Measurements from ENCODE around the gene DOK4.

Gene DOK4

GRCh38 chr16:57470711-57471110 is 15.6 kb downstream of the DOK4 start:
- Histone ChIP-seq H3K4me3 (ENCODE audit: insufficient read length, low read depth) (no peak overlapping the region), H3K9ac (ENCODE audit: insufficient read length, low read depth) (no peak overlapping the region), H3K36me3 (ENCODE audit: insufficient read depth, insufficient read length, low read length) (peaks cover 90% of the 10 kb centered on the region), H3K9me3 (ENCODE audit: insufficient read depth, low read length) (no peaks in the 10 kb centered on the region), H3K4me1 (ENCODE audit: insufficient read depth, insufficient read length) (peaks cover 33% of the 10 kb centered on the region), H3K27me3 (ENCODE audit: insufficient read depth, insufficient read length) (no peaks in the 10 kb centered on the region)
- TF ChIP-seq ZNF274 (IDR thresholded peaks at IDR 0.05; ENCODE audit: low read depth, low read length): no peak
- TF ChIP-seq YY1 (IDR thresholded peaks at IDR 0.05; ENCODE audit: insufficient read depth, insufficient read length): no peak
- no peak for TF ChIP-seq SUZ12 (IDR thresholded peaks at IDR 0.05; ENCODE audit: extremely low read depth, insufficient read depth, insufficient read length)
- DNase-seq (ENCODE audit: low read depth, low spot score): no peak

- TF ChIP-seq SUZ12 (IDR thresholded peaks at IDR 0.05; ENCODE audit: extremely low read depth, insufficient read depth, insufficient read length) (no peak), YY1 (IDR thresholded peaks at IDR 0.05; ENCODE audit: insufficient read depth, insufficient read length) (no peak), ZNF274 (IDR thresholded peaks at IDR 0.05; ENCODE audit: low read depth, low read length) (no peak)
- H3K27me3 ChIP-seq (ENCODE audit: insufficient read depth, insufficient read length): no peaks in the 10 kb centered on the region
- H3K4me3 ChIP-seq (ENCODE audit: insufficient read length, low read depth): no peak overlapping the region
- H3K4me1 ChIP-seq (ENCODE audit: insufficient read depth, insufficient read length): peaks cover 28% of the 10 kb centered on the region
- DNase-seq (ENCODE audit: low read depth, low spot score): no peak
- H3K9me3 ChIP-seq (ENCODE audit: insufficient read depth, low read length): no peaks in the 10 kb centered on the region
- peaks cover 94% of the 10 kb centered on the region for H3K36me3 ChIP-seq (ENCODE audit: insufficient read depth, insufficient read length, low read length)
- no peak overlapping the region for H3K9ac ChIP-seq (ENCODE audit: insufficient read length, low read depth)
These were observed 16.3 kb downstream of the DOK4 start for GRCh38 chr16:57469917-57470470.

- peaks cover 94% of the 10 kb centered on the region for H3K36me3 ChIP-seq (ENCODE audit: insufficient read depth, insufficient read length, low read length)
- H3K9ac ChIP-seq (ENCODE audit: insufficient read length, low read depth): no peak overlapping the region
- no peaks in the 10 kb centered on the region for H3K9me3 ChIP-seq (ENCODE audit: insufficient read depth, low read length)
- no peaks in the 10 kb centered on the region for H3K27me3 ChIP-seq (ENCODE audit: insufficient read depth, insufficient read length)
- DNase-seq (ENCODE audit: low read depth, low spot score): no peak
- H3K4me3 ChIP-seq (ENCODE audit: insufficient read length, low read depth): no peak overlapping the region
- peaks cover 27% of the 10 kb centered on the region for H3K4me1 ChIP-seq (ENCODE audit: insufficient read depth, insufficient read length)
- no peak for TF ChIP-seq SUZ12 (IDR thresholded peaks at IDR 0.05; ENCODE audit: extremely low read depth, insufficient read depth, insufficient read length)
- no peak for TF ChIP-seq YY1 (IDR thresholded peaks at IDR 0.05; ENCODE audit: insufficient read depth, insufficient read length)
- TF ChIP-seq ZNF274 (IDR thresholded peaks at IDR 0.05; ENCODE audit: low read depth, low read length): no peak
These were observed 17.2 kb downstream of the DOK4 start for GRCh38 chr16:57469046-57469445.

DNA sequence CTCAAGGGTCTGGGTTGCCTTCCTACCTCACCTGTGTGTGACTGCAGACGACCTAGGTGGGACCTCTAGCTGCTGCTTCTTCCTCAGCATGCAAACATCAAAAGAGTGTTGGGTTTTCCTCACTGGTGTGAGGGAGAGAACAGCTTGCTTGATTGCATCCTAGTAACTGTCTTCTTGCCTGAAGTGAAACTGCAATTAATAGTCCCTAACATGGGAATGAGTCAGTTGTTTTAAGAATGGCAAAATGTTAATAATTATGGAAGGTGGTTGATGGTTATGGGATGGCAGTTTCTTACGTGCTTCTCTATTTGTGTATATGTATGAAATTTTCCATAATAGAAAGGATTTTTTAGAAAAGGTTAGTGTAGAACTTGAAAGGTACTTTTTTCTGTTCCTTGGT is 17.9 kb downstream of the DOK4 start:
- H3K9ac ChIP-seq (ENCODE audit: insufficient read length, low read depth): no peak overlapping the region
- H3K4me3 ChIP-seq (ENCODE audit: insufficient read length, low read depth): no peak overlapping the region
- TF ChIP-seq YY1 (IDR thresholded peaks at IDR 0.05; ENCODE audit: insufficient read depth, insufficient read length): no peak
- TF ChIP-seq SUZ12 (IDR thresholded peaks at IDR 0.05; ENCODE audit: extremely low read depth, insufficient read depth, insufficient read length): no peak
- no peak for TF ChIP-seq ZNF274 (IDR thresholded peaks at IDR 0.05; ENCODE audit: low read depth, low read length)
- DNase-seq (ENCODE audit: low read depth, low spot score): no peak
- no peaks in the 10 kb centered on the region for H3K9me3 ChIP-seq (ENCODE audit: insufficient read depth, low read length)
- H3K36me3 ChIP-seq (ENCODE audit: insufficient read depth, insufficient read length, low read length): peaks cover 94% of the 10 kb centered on the region
- H3K27me3 ChIP-seq (ENCODE audit: insufficient read depth, insufficient read length): no peaks in the 10 kb centered on the region
- peaks cover 26% of the 10 kb centered on the region for H3K4me1 ChIP-seq (ENCODE audit: insufficient read depth, insufficient read length)

DNA sequence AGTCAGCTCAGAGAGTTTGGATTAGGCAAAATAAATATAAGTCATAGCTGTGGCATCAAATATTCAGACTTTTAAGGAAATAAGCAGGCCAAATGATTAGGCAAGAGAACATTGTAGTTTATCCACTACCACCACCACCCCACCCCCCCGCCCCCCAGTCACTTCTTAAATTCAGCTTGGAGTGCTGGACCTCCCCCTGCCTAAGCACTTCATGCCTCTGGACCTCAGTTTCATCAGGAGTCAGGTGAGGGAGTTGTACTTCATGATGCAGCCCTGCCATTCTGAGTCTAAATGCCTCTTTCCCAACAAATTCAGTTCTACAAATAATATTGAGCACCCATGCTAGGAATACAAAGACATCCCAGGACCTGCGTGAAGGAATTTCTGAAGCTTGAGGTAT is 21.8 kb downstream of the DOK4 start:
- TF ChIP-seq SUZ12 (IDR thresholded peaks at IDR 0.05; ENCODE audit: extremely low read depth, insufficient read depth, insufficient read length): no peak
- no peak for TF ChIP-seq ZNF274 (IDR thresholded peaks at IDR 0.05; ENCODE audit: low read depth, low read length)
- no peak for TF ChIP-seq YY1 (IDR thresholded peaks at IDR 0.05; ENCODE audit: insufficient read depth, insufficient read length)
- Histone ChIP-seq H3K9me3 (ENCODE audit: insufficient read depth, low read length) (no peaks in the 10 kb centered on the region), H3K27me3 (ENCODE audit: insufficient read depth, insufficient read length) (no peaks in the 10 kb centered on the region), H3K4me3 (ENCODE audit: insufficient read length, low read depth) (no peak overlapping the region), H3K36me3 (ENCODE audit: insufficient read depth, insufficient read length, low read length) (peaks cover 84% of the 10 kb centered on the region), H3K9ac (ENCODE audit: insufficient read length, low read depth) (no peak overlapping the region), H3K4me1 (ENCODE audit: insufficient read depth, insufficient read length) (peaks cover 3% of the 10 kb centered on the region)
- no peak for DNase-seq (ENCODE audit: low read depth, low spot score)

- Histone ChIP-seq H3K27me3 (ENCODE audit: insufficient read depth, insufficient read length) (no peaks in the 10 kb centered on the region), H3K9me3 (ENCODE audit: insufficient read depth, low read length) (no peaks in the 10 kb centered on the region), H3K4me3 (ENCODE audit: insufficient read length, low read depth) (peak overlapping the region; percentile 90), H3K36me3 (ENCODE audit: insufficient read depth, insufficient read length, low read length) (peaks cover 85% of the 10 kb centered on the region), H3K4me1 (ENCODE audit: insufficient read depth, insufficient read length) (peaks cover 3% of the 10 kb centered on the region), H3K9ac (ENCODE audit: insufficient read length, low read depth) (peak overlapping the region; percentile 94)
- DNase-seq (ENCODE audit: low read depth, low spot score): no peak
- TF ChIP-seq YY1 (IDR thresholded peaks at IDR 0.05; ENCODE audit: insufficient read depth, insufficient read length) (no peak), ZNF274 (IDR thresholded peaks at IDR 0.05; ENCODE audit: low read depth, low read length) (no peak), SUZ12 (IDR thresholded peaks at IDR 0.05; ENCODE audit: extremely low read depth, insufficient read depth, insufficient read length) (no peak)
These were observed 23.3 kb downstream of the DOK4 start for GRCh38 chr16:57462978-57463362.

DNA sequence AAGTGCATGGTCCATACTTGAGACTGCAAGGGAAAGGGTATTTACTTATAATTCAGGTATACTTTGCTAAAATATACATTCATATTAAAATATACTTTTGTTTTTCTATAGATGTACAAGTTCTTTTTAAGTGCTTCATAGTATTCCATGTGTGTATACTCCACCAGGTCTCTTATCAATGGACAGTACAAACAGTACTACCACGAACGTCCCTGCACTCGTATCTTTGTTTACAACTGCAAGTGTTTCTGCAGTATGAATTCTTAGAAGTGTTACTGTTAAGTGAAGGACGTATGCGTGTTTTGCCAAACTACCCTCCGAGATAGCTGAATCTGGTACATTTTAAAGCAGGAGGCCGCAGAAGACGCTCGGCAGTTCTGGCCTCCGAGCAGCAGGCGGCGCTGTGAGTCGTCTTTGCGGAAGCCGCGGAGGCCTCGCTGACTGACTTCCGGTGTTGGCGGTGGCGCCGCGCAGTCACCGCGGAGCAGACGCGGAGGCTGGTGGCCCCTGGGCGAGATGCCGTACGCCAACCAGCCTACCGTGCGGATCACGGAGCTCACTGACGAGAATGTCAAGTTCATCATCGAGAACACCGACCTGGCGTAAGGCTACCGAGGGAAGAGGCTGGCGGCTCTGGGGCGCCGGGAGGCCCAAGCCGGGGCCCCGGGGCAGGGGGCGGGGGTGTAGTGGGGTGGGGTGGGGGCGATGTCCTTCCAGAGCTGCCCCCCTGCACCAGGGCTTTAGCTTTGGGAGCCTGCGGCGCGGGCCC is 23.9 kb downstream of the DOK4 start, which contains the start of gene POLR2C:
TSS of gene POLR2C (plus strand) at position 471 of the 769 bp plus-strand sequence. CDS start at position 517, 46 bp downstream.
- Histone ChIP-seq H3K9ac (ENCODE audit: insufficient read length, low read depth) (peak within 1 kb of the TSS; percentile 94), H3K9me3 (ENCODE audit: insufficient read depth, low read length) (no peaks in the 10 kb centered on the region), H3K27me3 (ENCODE audit: insufficient read depth, insufficient read length) (no peaks in the 10 kb centered on the region), H3K36me3 (ENCODE audit: insufficient read depth, insufficient read length, low read length) (peaks cover 85% of the 10 kb centered on the region), H3K4me1 (ENCODE audit: insufficient read depth, insufficient read length) (peaks cover 3% of the 10 kb centered on the region), H3K4me3 (ENCODE audit: insufficient read length, low read depth) (peak within 1 kb of the TSS; percentile 90)
- DNase-seq (ENCODE audit: low read depth, low spot score): peak; percentile 87
- no peak for TF ChIP-seq YY1 (IDR thresholded peaks at IDR 0.05; ENCODE audit: insufficient read depth, insufficient read length)
- TF ChIP-seq SUZ12 (IDR thresholded peaks at IDR 0.05; ENCODE audit: extremely low read depth, insufficient read depth, insufficient read length): no peak
- TF ChIP-seq ZNF274 (IDR thresholded peaks at IDR 0.05; ENCODE audit: low read depth, low read length): no peak

Data from NT2/D1 (cell line).